Ecto neural progenitor cell (in vitro differentiated cells): ENCODE measurements around the gene PPFIA3.

Experiments
- DNase-seq: peaks from one replicate; pipeline ENCODE4 v3.0.0-alpha.2; 2018; ENCODE audit warnings: low spot score

Gene PPFIA3

GRCh38 chr19:49182848-49183375 lies 63.6 kb downstream of the PPFIA3 start:
- DNase-seq = no peak

DNA sequence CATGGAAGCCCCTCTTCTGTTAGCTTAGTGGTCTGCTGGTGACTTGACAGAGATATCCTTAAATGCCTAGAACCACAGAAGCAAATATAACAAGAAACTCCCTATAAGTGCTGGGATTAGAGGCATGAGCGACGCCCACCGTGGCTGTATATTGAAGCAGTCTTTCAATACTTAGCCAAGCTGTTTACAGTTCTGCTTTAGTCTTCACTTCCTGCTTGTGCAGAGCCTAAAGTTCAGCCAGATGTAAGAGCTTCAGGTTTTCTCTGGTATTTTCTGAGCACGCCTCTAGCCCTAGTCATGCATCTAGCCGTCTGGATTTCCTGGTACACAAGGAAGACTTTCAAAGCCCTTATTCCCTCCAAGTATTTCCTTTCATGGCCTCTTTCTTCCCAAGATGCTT lies 66.8 kb downstream of the PPFIA3 start:
- no peak for DNase-seq

GRCh38 chr19:49188626-49189200 lies 69.4 kb downstream of the PPFIA3 start:
- DNase-seq = no peak

GRCh38 chr19:49189259-49189658 lies 69.9 kb downstream of the PPFIA3 start:
- DNase-seq = no peak

DNA sequence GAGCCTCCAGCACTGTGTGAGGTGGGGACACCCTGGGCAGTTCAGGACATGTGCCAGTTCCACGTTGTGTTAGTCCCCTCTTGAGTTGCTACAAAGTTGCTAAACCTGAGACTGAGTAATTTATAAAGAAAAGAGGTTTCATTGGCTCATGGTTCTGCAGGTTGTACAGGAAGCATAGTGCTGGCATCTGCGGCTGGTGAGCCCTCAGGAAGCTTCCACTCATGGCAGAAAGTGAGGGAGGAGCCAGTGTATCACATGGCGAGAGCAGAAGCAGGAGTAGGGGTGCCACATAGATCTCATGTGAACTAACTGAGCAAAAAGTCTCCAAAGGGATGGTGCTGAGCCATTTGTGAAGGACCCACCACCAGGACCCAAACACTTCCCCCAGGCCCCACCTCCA lies 71.4 kb downstream of the PPFIA3 start:
- no peak for DNase-seq

- DNase-seq = no peak
Measured at GRCh38 chr19:49193822-49194394, 74.6 kb downstream of the PPFIA3 start.

- DNase-seq = no peak
Measured at GRCh38 chr19:49194408-49194807, 75.1 kb downstream of the PPFIA3 start.

DNA sequence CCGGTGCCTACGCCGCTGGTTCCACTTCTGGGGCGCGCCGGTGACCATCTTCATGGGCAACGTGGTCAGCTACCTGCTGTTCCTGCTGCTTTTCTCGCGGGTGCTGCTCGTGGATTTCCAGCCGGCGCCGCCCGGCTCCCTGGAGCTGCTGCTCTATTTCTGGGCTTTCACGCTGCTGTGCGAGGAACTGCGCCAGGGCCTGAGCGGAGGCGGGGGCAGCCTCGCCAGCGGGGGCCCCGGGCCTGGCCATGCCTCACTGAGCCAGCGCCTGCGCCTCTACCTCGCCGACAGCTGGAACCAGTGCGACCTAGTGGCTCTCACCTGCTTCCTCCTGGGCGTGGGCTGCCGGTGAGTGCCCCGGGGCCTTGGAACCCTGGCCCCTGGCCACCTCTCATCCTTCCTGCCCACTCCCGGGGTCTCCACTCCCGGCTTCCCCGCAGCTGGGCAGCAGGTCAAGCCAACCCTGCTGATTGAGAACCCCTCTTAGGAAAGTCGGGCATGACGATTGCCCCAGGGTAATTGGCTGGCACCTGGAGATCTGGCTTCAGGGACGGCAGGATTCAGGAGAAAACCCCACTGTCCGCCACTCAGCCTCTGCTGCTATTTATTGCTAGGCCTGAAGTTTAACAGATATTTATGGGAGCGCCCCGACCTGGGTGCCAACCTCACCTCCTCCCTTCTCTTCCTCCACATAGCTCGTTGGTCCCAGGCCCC lies 77.3 kb downstream of the PPFIA3 start:
- DNase-seq = no peak

DNA sequence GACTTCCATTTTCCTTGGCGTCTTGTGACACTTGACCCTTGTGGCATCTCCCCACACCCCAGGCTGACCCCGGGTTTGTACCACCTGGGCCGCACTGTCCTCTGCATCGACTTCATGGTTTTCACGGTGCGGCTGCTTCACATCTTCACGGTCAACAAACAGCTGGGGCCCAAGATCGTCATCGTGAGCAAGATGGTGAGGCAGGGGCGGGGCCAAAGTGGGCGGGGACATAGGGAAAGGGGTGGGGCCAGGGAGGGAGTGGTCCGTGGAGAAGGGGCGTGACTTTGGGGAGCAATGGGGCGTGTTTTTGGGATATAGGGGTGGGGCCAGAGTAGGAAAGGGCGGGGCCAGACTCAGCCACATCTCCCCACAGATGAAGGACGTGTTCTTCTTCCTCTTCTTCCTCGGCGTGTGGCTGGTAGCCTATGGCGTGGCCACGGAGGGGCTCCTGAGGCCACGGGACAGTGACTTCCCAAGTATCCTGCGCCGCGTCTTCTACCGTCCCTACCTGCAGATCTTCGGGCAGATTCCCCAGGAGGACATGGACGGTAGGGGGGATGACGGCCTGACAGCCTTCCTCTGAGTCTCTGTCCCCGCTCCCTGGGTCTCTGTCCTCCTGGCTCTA lies 81.0 kb downstream of the PPFIA3 start:
- DNase-seq = no peak
